Measurements from ENCODE around the gene AIMP2.
"Not testable (repeated sequence)": the region's sequence is repeated elsewhere in the genome, so short reads cannot be mapped to it uniquely, and the experiment has no call there.

AIMP2 gene

DNA sequence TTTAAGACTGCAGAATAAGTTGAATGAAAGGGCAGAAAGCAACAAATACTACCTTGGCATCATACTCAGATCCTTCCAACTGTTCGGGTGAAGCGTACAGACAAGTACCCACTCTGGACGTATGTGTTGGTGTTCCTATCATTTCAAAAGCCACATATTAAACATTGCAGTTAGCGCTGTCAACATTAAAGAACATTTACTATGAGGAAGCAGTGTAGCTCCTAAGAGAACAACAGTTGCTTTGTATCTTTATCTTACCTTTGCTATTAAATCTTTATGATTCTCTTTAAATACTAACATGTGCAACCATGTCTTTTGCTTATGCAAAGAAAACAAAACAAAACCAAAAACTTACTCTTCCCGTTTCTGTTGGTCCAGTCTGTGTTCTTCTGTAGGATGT, 19.5 kb downstream of the AIMP2 start:
- H3K27me3 ChIP-seq (ENCODE audit: insufficient read depth, low read length): no peaks in the 10 kb centered on the region
- no peaks in the 10 kb centered on the region for H3K9me3 ChIP-seq (ENCODE audit: insufficient read depth, low read depth, low read length)
- H3K27ac ChIP-seq (ENCODE audit: low read length): no peak overlapping the region
- peaks cover 97% of the 10 kb centered on the region for H3K36me3 ChIP-seq (ENCODE audit: insufficient read depth, low read depth, low read length)
- no peak overlapping the region for H3K4me3 ChIP-seq (ENCODE audit: low read length)
- H3K4me1 ChIP-seq (ENCODE audit: insufficient read depth, low read length): no peaks in the 10 kb centered on the region
- H3K9ac ChIP-seq (ENCODE audit: low read depth, low read length): no peak overlapping the region

DNA sequence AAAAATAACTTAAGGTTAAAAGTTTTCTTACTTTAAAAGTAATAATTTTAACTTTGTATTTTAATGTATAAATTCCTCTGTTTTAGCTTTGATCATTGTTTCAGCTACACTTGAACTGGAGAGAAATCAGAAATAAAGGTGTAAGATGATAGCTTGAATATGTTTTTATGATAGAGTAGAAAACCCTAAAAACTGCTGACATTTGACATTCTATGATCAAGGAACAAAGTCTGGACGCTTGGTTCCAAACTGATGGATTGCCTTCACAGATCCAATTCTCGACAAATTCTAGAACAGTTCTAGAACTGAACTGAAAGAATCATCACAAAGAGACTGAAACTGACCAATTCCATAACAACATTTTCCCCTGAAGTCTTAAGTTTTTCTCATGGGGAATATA, 21.9 kb downstream of the AIMP2 start, which contains the start of gene ANKRD61:
Gene ANKRD61 (plus strand): TSS at position 389 of the 400 bp plus-strand sequence. CDS start 0 bp downstream, at position 389.
- no peaks in the 10 kb centered on the region for H3K27me3 ChIP-seq (ENCODE audit: insufficient read depth, low read length)
- H3K4me3 ChIP-seq (ENCODE audit: low read length): no peak within 1 kb of the TSS
- no peak within 1 kb of the TSS for H3K27ac ChIP-seq (ENCODE audit: low read length)
- H3K4me1 ChIP-seq (ENCODE audit: insufficient read depth, low read length): no peaks in the 10 kb centered on the region
- no peak within 1 kb of the TSS for H3K9ac ChIP-seq (ENCODE audit: low read depth, low read length)
- no peaks in the 10 kb centered on the region for H3K9me3 ChIP-seq (ENCODE audit: insufficient read depth, low read depth, low read length)
- peaks cover 96% of the 10 kb centered on the region for H3K36me3 ChIP-seq (ENCODE audit: insufficient read depth, low read depth, low read length)

DNA sequence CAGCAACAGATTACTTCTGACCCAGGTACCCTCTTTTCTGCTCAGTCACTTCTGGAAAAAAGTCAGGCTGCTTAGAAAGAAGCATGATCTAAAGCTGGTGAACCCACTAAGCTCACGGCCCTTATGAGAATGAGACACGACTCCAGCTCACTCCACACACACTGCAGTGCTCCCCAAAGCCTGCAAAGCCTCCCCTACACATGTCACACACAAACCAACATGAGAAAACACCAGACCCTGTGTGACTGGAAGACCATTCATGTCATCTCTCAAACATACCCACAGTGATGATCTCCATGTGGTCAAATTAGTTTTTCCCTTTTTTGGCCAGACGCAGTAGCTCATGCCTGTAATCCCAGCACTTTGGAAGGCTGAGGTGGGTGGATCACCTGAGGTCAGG, 22.5 kb downstream of the AIMP2 start:
- no peak overlapping the region for H3K4me3 ChIP-seq (ENCODE audit: low read length)
- no peaks in the 10 kb centered on the region for H3K27me3 ChIP-seq (ENCODE audit: insufficient read depth, low read length)
- peaks cover 96% of the 10 kb centered on the region for H3K36me3 ChIP-seq (ENCODE audit: insufficient read depth, low read depth, low read length)
- H3K9me3 ChIP-seq (ENCODE audit: insufficient read depth, low read depth, low read length): no peaks in the 10 kb centered on the region
- no peak overlapping the region for H3K27ac ChIP-seq (ENCODE audit: low read length)
- no peak overlapping the region for H3K9ac ChIP-seq (ENCODE audit: low read depth, low read length)
- no peaks in the 10 kb centered on the region for H3K4me1 ChIP-seq (ENCODE audit: insufficient read depth, low read length)

DNA sequence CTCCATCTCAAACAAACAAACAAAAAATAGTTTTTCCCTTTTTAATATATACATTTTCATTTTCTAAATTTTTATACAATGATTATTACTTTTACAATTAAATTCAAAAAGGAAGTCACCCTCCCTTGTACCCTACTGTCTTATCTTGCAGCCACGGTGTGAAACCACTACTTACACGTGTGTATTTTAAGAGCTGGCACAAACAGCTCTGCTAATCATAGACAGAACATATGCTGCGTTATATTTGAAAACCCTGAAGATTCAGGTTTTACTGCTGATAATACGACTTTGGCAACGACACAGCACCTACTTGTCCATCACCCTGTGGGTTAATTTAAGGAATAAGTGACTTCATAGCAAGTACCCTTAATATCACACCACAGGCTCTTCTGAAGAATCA, 23.1 kb downstream of the AIMP2 start:
- Histone ChIP-seq H3K4me3 (ENCODE audit: low read length) (no peak overlapping the region), H3K27me3 (ENCODE audit: insufficient read depth, low read length) (no peaks in the 10 kb centered on the region), H3K27ac (ENCODE audit: low read length) (no peak overlapping the region), H3K4me1 (ENCODE audit: insufficient read depth, low read length) (no peaks in the 10 kb centered on the region), H3K36me3 (ENCODE audit: insufficient read depth, low read depth, low read length) (peaks cover 96% of the 10 kb centered on the region), H3K9ac (ENCODE audit: low read depth, low read length) (no peak overlapping the region), H3K9me3 (ENCODE audit: insufficient read depth, low read depth, low read length) (no peaks in the 10 kb centered on the region)

DNA sequence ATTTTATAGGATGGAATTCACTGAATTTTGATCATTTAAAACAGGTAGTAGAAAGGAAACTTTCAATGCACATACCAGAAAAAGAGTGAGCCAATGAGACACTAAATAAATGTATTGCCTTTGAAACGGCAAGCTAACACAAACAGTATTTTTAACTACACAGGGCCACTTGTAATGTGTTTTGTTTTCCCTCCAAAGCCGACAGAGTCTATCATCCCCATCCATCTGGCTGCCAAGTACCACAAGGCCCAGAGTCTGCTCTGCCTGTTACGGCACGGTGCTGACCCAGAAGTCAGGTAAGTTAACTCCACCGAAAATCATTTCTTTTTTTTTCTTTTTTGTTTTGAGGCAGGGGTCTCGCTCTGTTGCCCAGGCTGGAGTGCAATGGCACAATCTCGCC, 23.6 kb downstream of the AIMP2 start:
- no peak overlapping the region for H3K27ac ChIP-seq (ENCODE audit: low read length)
- no peak overlapping the region for H3K9ac ChIP-seq (ENCODE audit: low read depth, low read length)
- H3K4me3 ChIP-seq (ENCODE audit: low read length): no peak overlapping the region
- no peaks in the 10 kb centered on the region for H3K4me1 ChIP-seq (ENCODE audit: insufficient read depth, low read length)
- no peaks in the 10 kb centered on the region for H3K9me3 ChIP-seq (ENCODE audit: insufficient read depth, low read depth, low read length)
- peaks cover 96% of the 10 kb centered on the region for H3K36me3 ChIP-seq (ENCODE audit: insufficient read depth, low read depth, low read length)
- H3K27me3 ChIP-seq (ENCODE audit: insufficient read depth, low read length): no peaks in the 10 kb centered on the region

DNA sequence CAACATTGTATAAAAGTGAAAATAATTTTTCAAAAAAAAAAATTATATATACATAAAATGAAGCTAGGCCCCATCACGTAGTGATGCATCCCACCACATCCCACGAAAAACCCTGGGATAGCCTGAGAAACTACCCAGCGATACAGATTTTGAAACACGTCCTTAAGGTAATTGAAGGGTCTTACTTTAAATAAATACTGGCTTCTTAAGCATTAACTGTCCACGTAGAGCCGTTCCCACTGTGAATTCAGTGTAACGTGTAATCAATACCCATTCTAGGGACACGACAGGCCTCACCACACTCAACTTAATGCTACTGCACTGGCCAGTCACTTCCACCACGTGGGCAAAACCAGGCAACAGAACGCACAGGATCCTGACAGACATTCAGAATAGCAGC, 26.1 kb downstream of the AIMP2 start:
- Histone ChIP-seq H3K27me3 (ENCODE audit: insufficient read depth, low read length) (no peaks in the 10 kb centered on the region), H3K4me3 (ENCODE audit: low read length) (no peak overlapping the region), H3K9ac (ENCODE audit: low read depth, low read length) (no peak overlapping the region), H3K27ac (ENCODE audit: low read length) (no peak overlapping the region), H3K9me3 (ENCODE audit: insufficient read depth, low read depth, low read length) (no peaks in the 10 kb centered on the region), H3K36me3 (ENCODE audit: insufficient read depth, low read depth, low read length) (peaks cover 96% of the 10 kb centered on the region), H3K4me1 (ENCODE audit: insufficient read depth, low read length) (no peaks in the 10 kb centered on the region)

DNA sequence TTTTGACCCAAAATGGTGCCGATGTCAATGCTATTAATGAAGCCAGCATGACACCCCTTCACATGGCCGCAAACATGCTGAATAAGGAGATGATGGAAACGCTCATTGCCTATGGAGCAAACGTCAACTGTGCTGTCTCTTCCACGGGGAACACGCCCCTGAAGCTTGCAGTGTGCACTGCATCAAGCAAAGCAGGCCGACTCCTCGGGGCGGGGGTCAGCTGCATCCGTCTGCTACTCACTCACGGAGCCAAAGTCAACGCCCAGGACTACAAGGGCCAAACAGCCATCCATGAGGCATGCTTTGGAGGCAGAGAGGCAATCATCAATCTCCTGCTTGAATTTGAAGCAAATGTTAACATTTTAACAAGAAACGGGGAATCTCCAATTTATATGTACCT, 26.6 kb downstream of the AIMP2 start:
- Histone ChIP-seq H3K27me3 (ENCODE audit: insufficient read depth, low read length) (no peaks in the 10 kb centered on the region), H3K9me3 (ENCODE audit: insufficient read depth, low read depth, low read length) (no peaks in the 10 kb centered on the region), H3K9ac (ENCODE audit: low read depth, low read length) (no peak overlapping the region), H3K36me3 (ENCODE audit: insufficient read depth, low read depth, low read length) (peaks cover 96% of the 10 kb centered on the region), H3K27ac (ENCODE audit: low read length) (no peak overlapping the region), H3K4me1 (ENCODE audit: insufficient read depth, low read length) (no peaks in the 10 kb centered on the region), H3K4me3 (ENCODE audit: low read length) (no peak overlapping the region)

DNA sequence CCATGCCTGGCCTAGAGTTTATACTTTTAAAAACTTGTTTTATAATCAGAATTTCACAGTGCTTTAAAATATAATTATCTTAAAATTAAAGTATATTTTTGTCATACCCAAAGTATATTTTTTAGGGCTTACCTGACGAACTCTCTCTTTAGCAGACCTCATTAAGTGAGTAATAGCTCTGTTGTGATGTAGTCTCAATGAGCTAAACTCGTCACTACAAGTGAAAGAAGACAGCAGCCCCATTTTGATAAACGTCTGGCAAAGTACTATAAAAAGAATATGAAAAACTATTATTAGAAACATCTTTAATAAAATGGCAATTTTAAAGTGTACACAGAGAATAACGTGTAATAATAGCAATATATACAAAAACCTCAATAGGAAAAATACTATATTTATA, 40.7 kb downstream of the AIMP2 start:
- Histone ChIP-seq H3K4me1 (ENCODE audit: insufficient read depth, low read length) (no peaks in the 10 kb centered on the region), H3K4me3 (ENCODE audit: low read length) (no peak overlapping the region), H3K27ac (ENCODE audit: low read length) (no peak overlapping the region), H3K9me3 (ENCODE audit: insufficient read depth, low read depth, low read length) (no peaks in the 10 kb centered on the region), H3K36me3 (ENCODE audit: insufficient read depth, low read depth, low read length) (peaks cover 80% of the 10 kb centered on the region), H3K27me3 (ENCODE audit: insufficient read depth, low read length) (no peaks in the 10 kb centered on the region), H3K9ac (ENCODE audit: low read depth, low read length) (no peak overlapping the region)

DNA sequence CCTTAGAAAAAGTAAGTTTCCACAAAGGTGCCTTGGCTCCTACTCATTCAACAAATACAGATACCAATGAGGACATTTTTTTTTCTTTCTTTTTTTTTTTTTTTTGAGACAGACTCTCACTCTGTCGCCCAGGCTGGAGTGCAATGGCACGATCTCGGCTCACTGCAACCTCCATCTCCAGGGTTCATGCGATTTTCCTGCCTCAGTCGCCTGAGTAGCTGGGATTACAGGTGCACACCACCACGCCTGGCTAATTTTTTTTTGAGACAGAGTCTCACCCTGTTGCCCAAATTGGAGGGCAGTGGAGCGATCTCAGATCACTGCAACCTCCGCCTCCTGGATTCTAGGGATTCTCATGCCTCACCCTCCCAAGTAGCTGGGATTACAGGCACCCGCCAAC, 42.1 kb downstream of the AIMP2 start:
- peaks cover 69% of the 10 kb centered on the region for H3K36me3 ChIP-seq (ENCODE audit: insufficient read depth, low read depth, low read length)
- not testable (repeated sequence) for H3K4me1 ChIP-seq (ENCODE audit: insufficient read depth, low read length); H3K9ac ChIP-seq (ENCODE audit: low read depth, low read length); H3K27me3 ChIP-seq (ENCODE audit: insufficient read depth, low read length); H3K4me3 ChIP-seq (ENCODE audit: low read length); H3K27ac ChIP-seq (ENCODE audit: low read length); H3K9me3 ChIP-seq (ENCODE audit: insufficient read depth, low read depth, low read length)

DNA sequence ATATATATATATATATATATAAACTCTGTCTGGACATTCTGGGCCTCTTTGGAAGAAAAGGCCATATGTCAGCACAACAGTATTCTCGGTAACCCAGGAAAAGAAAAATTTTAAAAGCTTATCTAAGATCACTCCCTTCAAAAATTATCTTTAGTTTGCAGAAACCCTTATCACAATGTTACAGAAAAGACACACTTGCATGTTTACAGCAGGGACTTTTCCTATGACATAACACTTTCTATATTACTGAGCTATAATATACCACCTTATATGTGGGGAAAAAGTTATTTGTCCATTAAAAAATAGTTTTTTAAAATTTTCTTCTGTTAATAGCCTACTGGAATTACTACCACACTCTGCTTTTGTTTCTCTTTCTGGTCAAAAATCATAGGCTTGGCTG, 47.5 kb downstream of the AIMP2 start:
- no peak overlapping the region for H3K9ac ChIP-seq (ENCODE audit: low read depth, low read length)
- no peak overlapping the region for H3K27ac ChIP-seq (ENCODE audit: low read length)
- H3K4me3 ChIP-seq (ENCODE audit: low read length): no peak overlapping the region

DNA sequence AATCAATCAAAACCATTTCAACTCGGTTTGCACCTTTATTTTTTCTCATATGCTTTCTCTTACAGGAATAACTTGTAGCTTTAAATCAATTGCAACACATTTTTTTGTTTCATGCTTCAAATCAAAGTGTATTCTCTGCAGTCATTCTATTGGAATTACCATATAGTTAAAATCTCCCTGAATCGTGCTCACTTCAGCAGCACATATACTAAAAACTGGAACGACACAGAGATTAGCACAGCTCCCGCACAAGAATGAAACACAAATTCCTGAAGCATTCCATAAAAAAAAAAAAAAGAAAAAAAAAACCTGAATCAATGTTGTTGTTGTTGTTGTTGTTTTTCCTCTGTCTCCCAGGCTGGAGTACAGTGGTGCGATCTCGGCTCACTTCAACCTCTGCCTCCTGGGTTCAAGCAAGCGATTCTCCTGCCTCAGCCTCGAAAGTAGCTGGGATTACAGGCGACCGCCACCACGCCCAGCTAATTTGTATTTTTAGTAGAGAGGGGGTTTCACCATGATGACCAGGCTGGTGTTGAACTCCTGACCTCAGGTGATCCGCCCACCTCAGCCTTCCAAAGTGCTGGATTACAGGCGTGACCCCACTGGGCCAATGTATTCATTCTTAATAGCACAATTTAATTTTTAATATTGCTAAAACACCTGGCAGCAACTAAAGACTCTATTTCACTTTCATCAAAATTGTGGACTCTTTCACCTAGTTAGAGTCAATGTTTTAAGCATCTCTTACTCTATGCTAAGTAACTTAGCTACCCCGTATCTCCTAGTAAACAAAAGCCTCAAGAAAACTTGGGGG, 48.5 kb downstream of the AIMP2 start:
- Histone ChIP-seq H3K36me3 (ENCODE audit: insufficient read depth, low read depth, low read length) (peaks cover 24% of the 10 kb centered on the region), H3K9me3 (ENCODE audit: insufficient read depth, low read depth, low read length) (no peaks in the 10 kb centered on the region), H3K9ac (ENCODE audit: low read depth, low read length) (peak overlapping the region; percentile 84; the same call in 1 of the 2 replicates), H3K27me3 (ENCODE audit: insufficient read depth, low read length) (no peaks in the 10 kb centered on the region), H3K4me3 (ENCODE audit: low read length) (peak overlapping the region; percentile 83), H3K27ac (ENCODE audit: low read length) (no peak overlapping the region), H3K4me1 (ENCODE audit: insufficient read depth, low read length) (peaks cover 3% of the 10 kb centered on the region)

More for the DNA sequence above, 47.5 kb downstream of the AIMP2 start:
- peaks cover 3% of the 10 kb centered on the region for H3K4me1 ChIP-seq (ENCODE audit: insufficient read depth, low read length)
- no peaks in the 10 kb centered on the region for H3K27me3 ChIP-seq (ENCODE audit: insufficient read depth, low read length)
- peaks cover 29% of the 10 kb centered on the region for H3K36me3 ChIP-seq (ENCODE audit: insufficient read depth, low read depth, low read length)
- H3K9me3 ChIP-seq (ENCODE audit: insufficient read depth, low read depth, low read length): no peaks in the 10 kb centered on the region

DNA sequence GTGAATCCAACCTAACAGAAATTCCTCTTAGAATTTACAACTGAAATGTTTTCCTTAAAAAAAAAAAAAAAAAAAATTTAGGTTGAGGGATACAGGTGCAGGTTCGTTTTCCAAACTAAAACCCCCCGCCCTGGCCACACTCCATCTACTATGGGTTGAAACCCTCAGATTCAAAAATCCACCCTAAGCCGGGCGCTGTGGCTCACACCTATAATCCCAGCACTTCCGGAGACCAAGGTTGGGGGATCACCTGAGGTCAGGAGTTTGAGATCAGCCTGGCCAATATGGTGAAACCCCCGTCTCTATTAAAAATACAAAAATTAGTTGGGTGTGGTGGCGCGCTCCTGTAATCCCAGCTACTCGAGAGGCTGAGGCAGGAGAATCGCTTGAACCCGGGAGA, 50.9 kb downstream of the AIMP2 start:
- H3K4me3 ChIP-seq (ENCODE audit: low read length); H3K9me3 ChIP-seq (ENCODE audit: insufficient read depth, low read depth, low read length); H3K27me3 ChIP-seq (ENCODE audit: insufficient read depth, low read length); H3K36me3 ChIP-seq (ENCODE audit: insufficient read depth, low read depth, low read length); H3K27ac ChIP-seq (ENCODE audit: low read length); H3K4me1 ChIP-seq (ENCODE audit: insufficient read depth, low read length); H3K9ac ChIP-seq (ENCODE audit: low read depth, low read length): not testable (repeated sequence)
